ENCODE data around the gene BCAP29. TPM values are rescaled to one million over a fixed set of nuclear protein-coding genes. Genes with fewer than 3 reads are reported as not detected.

The BCAP29 gene
- total and polyA plus RNA-seq, 2 of the 4 experiments (the other 2 are of a cell fraction): 33.0 to 35.1 TPM

- H4K8ac ChIP-seq (ENCODE audit: low read depth in 2 of 2, low read length in 2 of 2): no peak overlapping the region
- peaks cover 9% of the 10 kb centered on the region; the same call in 1 of the 2 replicates for H4K20me1 ChIP-seq (ENCODE audit: insufficient read depth, low read length)
- no peak overlapping the region for H4K5ac ChIP-seq (ENCODE audit: low read depth, low read length)
- ATAC-seq (ENCODE audit: low read depth) (no peak), DNase-seq (no peak)
- H2BK5ac ChIP-seq (ENCODE audit: low read depth, low read length, poor library complexity, severe bottlenecking): no peak overlapping the region
- ChIA-PET POLR2A (ENCODE audit: unreplicated experiment) (no interaction called here), CTCF (no interaction called here)
- H3K4me1 ChIP-seq (ENCODE audit: control insufficient read depth, insufficient read depth, low read length): peaks cover 9% of the 10 kb centered on the region
- H3K9me3 ChIP-seq (ENCODE audit: control insufficient read depth, insufficient read depth, low read length): no peaks in the 10 kb centered on the region
- H2BK20ac ChIP-seq (ENCODE audit: low read depth, low read length): no peak overlapping the region
- no peaks in the 10 kb centered on the region for H3K27me3 ChIP-seq (ENCODE audit: control insufficient read depth, insufficient read depth, low read length)
- TF ChIP-seq ELK1 (IDR thresholded peaks at IDR 0.05; ENCODE audit: borderline replicate concordance, low read depth, low read length): no peak
- TF ChIP-seq, protein P1, sequence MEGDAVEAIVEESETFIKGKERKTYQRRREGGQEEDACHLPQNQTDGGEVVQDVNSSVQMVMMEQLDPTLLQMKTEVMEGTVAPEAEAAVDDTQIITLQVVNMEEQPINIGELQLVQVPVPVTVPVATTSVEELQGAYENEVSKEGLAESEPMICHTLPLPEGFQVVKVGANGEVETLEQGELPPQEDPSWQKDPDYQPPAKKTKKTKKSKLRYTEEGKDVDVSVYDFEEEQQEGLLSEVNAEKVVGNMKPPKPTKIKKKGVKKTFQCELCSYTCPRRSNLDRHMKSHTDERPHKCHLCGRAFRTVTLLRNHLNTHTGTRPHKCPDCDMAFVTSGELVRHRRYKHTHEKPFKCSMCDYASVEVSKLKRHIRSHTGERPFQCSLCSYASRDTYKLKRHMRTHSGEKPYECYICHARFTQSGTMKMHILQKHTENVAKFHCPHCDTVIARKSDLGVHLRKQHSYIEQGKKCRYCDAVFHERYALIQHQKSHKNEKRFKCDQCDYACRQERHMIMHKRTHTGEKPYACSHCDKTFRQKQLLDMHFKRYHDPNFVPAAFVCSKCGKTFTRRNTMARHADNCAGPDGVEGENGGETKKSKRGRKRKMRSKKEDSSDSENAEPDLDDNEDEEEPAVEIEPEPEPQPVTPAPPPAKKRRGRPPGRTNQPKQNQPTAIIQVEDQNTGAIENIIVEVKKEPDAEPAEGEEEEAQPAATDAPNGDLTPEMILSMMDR (conservative IDR thresholded peaks at IDR 0.05; ENCODE audit: low read depth, low read length): no peak
- no peak for TF ChIP-seq NFE2L2 (IDR thresholded peaks at IDR 0.05; ENCODE audit: low read depth, low read length)
- TF ChIP-seq MXI1 (IDR thresholded peaks at IDR 0.05; ENCODE audit: borderline replicate concordance, low read depth, low read length): no peak
- TF ChIP-seq FOS (IDR thresholded peaks at IDR 0.05; ENCODE audit: low read depth, low read length): no peak
- TF ChIP-seq SMC3 (IDR thresholded peaks at IDR 0.05; ENCODE audit: low read depth, low read length): no peak
- no peak for TF ChIP-seq MAFK (IDR thresholded peaks at IDR 0.05; ENCODE audit: low read depth, low read length)
- no peak for TF ChIP-seq POLR2A (IDR thresholded peaks at IDR 0.05; ENCODE audit: low read depth, low read length)
- TF ChIP-seq RAD21 (IDR thresholded peaks at IDR 0.05; ENCODE audit: low read length): no peak
- TF ChIP-seq RFX5 (IDR thresholded peaks at IDR 0.05; ENCODE audit: low read depth, low read length): no peak
- no peak for TF ChIP-seq RCOR1 (IDR thresholded peaks at IDR 0.05; ENCODE audit: insufficient replicate concordance, low read length)
- no peak for TF ChIP-seq CHD1 (IDR thresholded peaks at IDR 0.05; ENCODE audit: low read depth, low read length)
- no peak for TF ChIP-seq BHLHE40 (IDR thresholded peaks at IDR 0.05; ENCODE audit: low read depth, low read length)
- TF ChIP-seq, protein P2, sequence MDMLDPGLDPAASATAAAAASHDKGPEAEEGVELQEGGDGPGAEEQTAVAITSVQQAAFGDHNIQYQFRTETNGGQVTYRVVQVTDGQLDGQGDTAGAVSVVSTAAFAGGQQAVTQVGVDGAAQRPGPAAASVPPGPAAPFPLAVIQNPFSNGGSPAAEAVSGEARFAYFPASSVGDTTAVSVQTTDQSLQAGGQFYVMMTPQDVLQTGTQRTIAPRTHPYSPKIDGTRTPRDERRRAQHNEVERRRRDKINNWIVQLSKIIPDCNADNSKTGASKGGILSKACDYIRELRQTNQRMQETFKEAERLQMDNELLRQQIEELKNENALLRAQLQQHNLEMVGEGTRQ (IDR thresholded peaks at IDR 0.05; ENCODE audit: low read depth, low read length): no peak
- H3K36me3 ChIP-seq (ENCODE audit: control insufficient read depth, insufficient read depth, low read length): peaks cover 3% of the 10 kb centered on the region
- H2BK120ac ChIP-seq (ENCODE audit: low read depth, low read length): no peak overlapping the region
- H3K4ac ChIP-seq (ENCODE audit: low read depth, low read length): no peak overlapping the region
- H2BK15ac ChIP-seq (ENCODE audit: low read depth, low read length): no peak overlapping the region
- no peak overlapping the region for H3K27ac ChIP-seq (ENCODE audit: insufficient read depth, low read length)
- WGBS, 2 experiments (ENCODE audit: extremely low coverage in 2 of 2, insufficient read length in 1 of 2): no CpG with 5 or more reads among the region's 3 CpGs
- no peak overlapping the region for H3K14ac ChIP-seq (replicated peaks; ENCODE audit: low read depth, low read length)
- no peak overlapping the region for H2AFZ ChIP-seq (replicated peaks; ENCODE audit: low read length, poor library complexity)
- no peak overlapping the region for H3K56ac ChIP-seq (ENCODE audit: extremely low read depth, insufficient read depth, low read length)
- H2AK9ac ChIP-seq (replicated peaks; ENCODE audit: low read depth, low read length, poor library complexity): no peak overlapping the region
- no TSS peak for BruUV-seq (replicated peaks)
- no peak overlapping the region for H3K9ac ChIP-seq (ENCODE audit: low read depth, low read length)
- no peak overlapping the region for H3K4me2 ChIP-seq (ENCODE audit: low read depth, low read length)
- dilution Hi-C loops (cut with HindIII; ENCODE audit: low sequenced_read_pairs, unreplicated experiment): no loop called here
- peaks cover 20 to 29% of the 10 kb centered on the region in 2 experiments for H3K79me1 ChIP-seq (ENCODE audit: low read depth in 1 of 2, low read length in 2 of 2)
- H2AK5ac ChIP-seq (ENCODE audit: low read depth, low read length): no peak overlapping the region
- H3K18ac ChIP-seq (ENCODE audit: low read depth, low read length): no peak overlapping the region
- H3K4me3 ChIP-seq (ENCODE audit: insufficient read depth, low read depth, low read length): no peak overlapping the region
- H4K91ac ChIP-seq (ENCODE audit: insufficient read depth, low read depth, low read length): no peak overlapping the region
- intact Hi-C loops (cut with micrococcal nuclease): no loop called here
- H3K9me1 ChIP-seq (ENCODE audit: insufficient read depth, low read length): peaks cover 4% of the 10 kb centered on the region
- in situ Hi-C loops (cut with MboI; ENCODE audit: low sequenced_read_pairs): no loop called here
- no peak overlapping the region for H3K23ac ChIP-seq (ENCODE audit: low read depth, low read length)
Observed at GRCh38 chr7:107555893-107556292, 24.2 kb upstream of the BCAP29 start.
